Body of pancreas (tissue), 4 donors: ENCODE measurements around the gene MYH7B. TPM values are rescaled to one million over a fixed set of nuclear protein-coding genes. Genes with fewer than 3 reads are reported as not detected.

Experiments used
- ATAC-seq: fragments of 150-250 bp; one replicate; pipeline ENCODE4 v1.9.1; 2016
- DNase-seq, 4 donors: peaks; one replicate each; pipeline ENCODE4 v3.0.0-alpha.2; 2019
- H3K27ac ChIP-seq, 4 donors: fragments of 200-600 bp; sonication (generic); 1 replicate in 3 of 4; 2 replicates in 1 of 4; pipeline versions ENCODE4 v1.5.1 to v1.6.1; 2016 to 2019; ENCODE audit warnings: mild to moderate bottlenecking in 1 of 4, mixed read lengths in 1 of 4, moderate library complexity in 1 of 4
- H3K27me3 ChIP-seq, 2 donors: fragments of 200-600 bp; sonication (generic); one replicate each; pipeline ENCODE4 v1.6.0; 2016; ENCODE audit warnings: mild to moderate bottlenecking in 1 of 2
- H3K36me3 ChIP-seq, 2 donors: fragments of 200-600 bp; sonication (generic); replicated peaks in 1 of 2; 2 replicates each; pipeline ENCODE4 v1.5.1; 2016; ENCODE audit warnings: low read depth in 2 of 2; ENCODE audit not compliant: insufficient read depth in 1 of 2
- H3K4me1 ChIP-seq: fragments of 200-600 bp; sonication (generic); one replicate; pipeline ENCODE4 v1.6.0; 2016
- H3K4me3 ChIP-seq, 2 donors: fragments of 200-600 bp; sonication (generic); 1 replicate in 1 of 2; 2 replicates in 1 of 2; pipeline ENCODE4 v1.5.1; 2016 to 2019
- H3K9me3 ChIP-seq, 3 donors: fragments of 200-600 bp; sonication (generic); 1 replicate in 2 of 3; 2 replicates in 1 of 3; pipeline ENCODE4 v1.5.1; 2016
- POLR2A ChIP-seq, 3 donors: fragments of 450-650 bp; IDR thresholded peaks; one replicate each; pipeline ENCODE4 v1.6.1; 2016; ENCODE audit warnings: antibody characterized with exemption in 3 of 3, mild to moderate bottlenecking in 2 of 3
- WGBS, 2 donors: methylation state at CpG; one replicate each; pipeline ENCODE4 v1.1.5; 2017; 5-methylcytosine and 5-hydroxymethylcytosine counted together
- intact Hi-C: fragments of 100-400 bp; cut with DNase I; formaldehyde crosslinking; loops from one replicate; pipeline ENCODE4 v1.15.1; 2023
- total RNA-seq, 2 donors: library from RNA; depleted of rRNA; stranded (reverse); fragments of >200 nt; gene quantifications; one replicate each; pipeline ENCODE4 v1.1.0, GENCODE V29; 2016
- TF ChIP-seq, protein P1 (sequence below), 7 experiments: fragments of 450-650 bp in 4 of 7; fragments of 200-600 bp in 3 of 7; sonication (generic) in 3 of 7; IDR thresholded peaks; one replicate each; pipeline ENCODE4 v1.5.1; 2016 to 2019; ENCODE audit warnings: antibody characterized with exemption in 7 of 7

The MYH7B gene
- total RNA-seq, 2 donors from 2014 or later, result 0.52 to 1.3 TPM

DNA sequence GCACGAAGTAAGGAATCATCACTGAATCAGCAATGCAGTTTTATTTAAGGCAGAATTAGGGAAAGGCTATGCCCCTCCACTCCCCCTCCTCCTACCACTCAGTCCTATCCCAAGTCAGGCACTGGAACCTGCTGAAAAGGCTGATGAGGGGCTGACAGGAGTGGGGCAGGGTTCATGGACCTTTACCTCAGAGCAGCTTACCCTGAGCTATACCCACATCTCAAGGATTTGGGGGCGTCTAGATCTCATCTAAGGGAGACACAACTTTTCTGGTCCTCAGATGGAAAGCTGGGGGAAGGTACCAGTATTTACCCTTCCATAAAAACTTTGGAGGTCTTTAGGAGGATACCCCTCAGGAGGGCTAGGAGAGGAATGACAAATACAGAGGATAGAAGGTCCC is 27.3 kb upstream of the MYH7B start:
- DNase-seq, result no peak
- WGBS, 2 donors, result 80 to 86% methylated on average over 2 of the region's 2 CpGs
- no peaks in the 10 kb centered on the region for H3K27me3 ChIP-seq
- H3K4me1 ChIP-seq, result peaks cover under 1% of the 10 kb centered on the region
- peaks cover 0 to 4% of the 10 kb centered on the region in 2 donors for H3K36me3 ChIP-seq
- TF ChIP-seq, protein P1, sequence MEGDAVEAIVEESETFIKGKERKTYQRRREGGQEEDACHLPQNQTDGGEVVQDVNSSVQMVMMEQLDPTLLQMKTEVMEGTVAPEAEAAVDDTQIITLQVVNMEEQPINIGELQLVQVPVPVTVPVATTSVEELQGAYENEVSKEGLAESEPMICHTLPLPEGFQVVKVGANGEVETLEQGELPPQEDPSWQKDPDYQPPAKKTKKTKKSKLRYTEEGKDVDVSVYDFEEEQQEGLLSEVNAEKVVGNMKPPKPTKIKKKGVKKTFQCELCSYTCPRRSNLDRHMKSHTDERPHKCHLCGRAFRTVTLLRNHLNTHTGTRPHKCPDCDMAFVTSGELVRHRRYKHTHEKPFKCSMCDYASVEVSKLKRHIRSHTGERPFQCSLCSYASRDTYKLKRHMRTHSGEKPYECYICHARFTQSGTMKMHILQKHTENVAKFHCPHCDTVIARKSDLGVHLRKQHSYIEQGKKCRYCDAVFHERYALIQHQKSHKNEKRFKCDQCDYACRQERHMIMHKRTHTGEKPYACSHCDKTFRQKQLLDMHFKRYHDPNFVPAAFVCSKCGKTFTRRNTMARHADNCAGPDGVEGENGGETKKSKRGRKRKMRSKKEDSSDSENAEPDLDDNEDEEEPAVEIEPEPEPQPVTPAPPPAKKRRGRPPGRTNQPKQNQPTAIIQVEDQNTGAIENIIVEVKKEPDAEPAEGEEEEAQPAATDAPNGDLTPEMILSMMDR (IDR thresholded peaks at IDR 0.05), result no peak
- no peak for TF ChIP-seq POLR2A (IDR thresholded peaks at IDR 0.05)
- ATAC-seq, result no peak
- H3K27ac ChIP-seq, result no peak overlapping the region
- H3K4me3 ChIP-seq, result no peak overlapping the region
- no peaks in the 10 kb centered on the region for H3K9me3 ChIP-seq
- intact Hi-C loops, result no loop called here

DNA sequence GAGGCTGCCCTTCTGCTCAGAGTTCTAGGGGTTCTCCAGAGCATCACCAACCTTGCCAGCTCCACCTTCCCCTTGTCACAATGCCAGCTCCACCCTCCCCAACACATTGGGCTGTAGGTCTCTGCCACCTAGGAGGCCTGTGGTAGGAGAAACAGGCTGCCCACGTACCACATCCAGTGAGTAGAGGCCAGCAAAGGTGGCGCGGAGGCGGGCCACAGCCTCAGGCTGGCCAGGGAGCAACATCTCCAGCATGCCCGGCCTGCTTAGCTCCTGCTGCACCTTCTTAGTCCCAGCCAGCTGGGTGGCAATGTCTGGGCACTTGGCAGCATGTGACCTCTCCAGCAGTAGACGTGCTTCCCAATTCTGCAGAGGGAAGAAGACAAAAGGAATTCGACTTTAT is 23.9 kb upstream of the MYH7B start:
- intact Hi-C loops, result no loop called here
- TF ChIP-seq, protein P1 (IDR thresholded peaks at IDR 0.05), result no peak
- TF ChIP-seq POLR2A (IDR thresholded peaks at IDR 0.05), result no peak
- Histone ChIP-seq H3K4me3 (no peak overlapping the region), H3K36me3 (peaks cover 0 to 1% of the 10 kb centered on the region in 2 donors), H3K27me3 (no peaks in the 10 kb centered on the region), H3K27ac (no peak overlapping the region), H3K9me3 (no peaks in the 10 kb centered on the region), H3K4me1 (peaks cover 14% of the 10 kb centered on the region)
- 82 to 87% methylated on average over 3 to 7 of the region's 7 CpGs for WGBS, 2 donors
- ATAC-seq, result no peak
- DNase-seq, result no peak

DNA sequence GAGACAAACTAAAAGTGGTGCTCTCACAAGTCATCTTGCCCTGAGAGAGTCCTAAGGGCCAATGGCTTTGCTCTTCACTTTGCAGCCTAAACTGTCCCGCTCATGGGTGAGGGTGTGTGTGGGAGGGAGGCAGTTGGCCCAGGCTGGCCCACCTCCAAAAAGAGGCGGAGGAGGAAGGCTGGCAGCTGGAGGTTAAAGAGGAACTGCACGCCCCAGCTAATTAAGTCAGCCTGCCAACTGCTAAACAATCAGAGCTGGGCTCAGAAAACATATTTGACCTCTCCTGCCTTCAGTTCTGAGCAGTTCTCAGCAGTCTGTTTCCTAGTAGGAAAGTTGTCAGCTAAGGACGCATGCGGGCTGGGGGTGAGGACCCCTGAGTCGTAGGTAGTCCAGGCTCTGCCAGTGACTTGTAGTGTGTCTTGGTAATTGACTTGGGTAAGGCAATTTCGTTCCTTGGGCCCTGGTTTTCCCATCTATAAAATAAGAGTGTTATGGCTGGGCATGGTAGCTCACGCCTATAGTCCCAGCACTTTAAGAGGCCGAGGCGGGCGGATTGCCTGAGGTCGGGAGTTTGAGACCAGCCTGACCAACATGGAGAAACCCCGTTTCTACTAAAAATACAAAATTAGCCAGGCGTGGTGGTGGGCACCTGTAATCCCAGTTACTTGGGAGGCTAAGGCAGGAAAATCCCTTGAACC is 17.1 kb upstream of the MYH7B start:
- H3K27ac ChIP-seq, result peak overlapping the region in 2 of 4 donors; percentile 34 to 68

DNA sequence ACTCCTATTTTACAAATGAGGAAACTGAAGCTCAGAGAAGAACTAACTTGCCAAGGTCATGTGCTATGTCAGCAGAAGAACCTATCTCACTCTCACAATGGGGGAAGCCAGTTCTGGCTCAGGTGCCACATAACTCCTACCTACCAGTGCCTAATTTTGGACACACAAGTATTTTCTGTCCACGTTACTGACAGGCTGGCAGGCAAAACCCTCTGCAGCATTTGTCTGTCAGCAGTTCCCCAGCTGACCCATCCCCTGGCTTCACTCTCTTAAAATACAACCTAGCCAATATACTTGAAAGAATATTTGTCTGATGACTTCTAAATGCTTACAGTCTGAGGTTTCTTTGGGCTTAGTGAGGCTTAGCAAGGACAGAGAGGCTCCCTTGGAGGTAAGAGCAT is 15.6 kb upstream of the MYH7B start:
- no peak for ATAC-seq
- no peaks in the 10 kb centered on the region for H3K36me3 ChIP-seq
- peaks cover 27% of the 10 kb centered on the region for H3K4me1 ChIP-seq
- H3K27me3 ChIP-seq, result no peaks in the 10 kb centered on the region
- intact Hi-C loops, result no loop called here
- no peak for DNase-seq
- no peak overlapping the region for H3K4me3 ChIP-seq
- WGBS, 2 donors, result 70 to 88% methylated on average over 1 of the region's 1 CpG
- TF ChIP-seq, protein P1 (IDR thresholded peaks at IDR 0.05), result no peak
- no peak for TF ChIP-seq POLR2A (IDR thresholded peaks at IDR 0.05)
- H3K27ac ChIP-seq, result no peak overlapping the region
- H3K9me3 ChIP-seq, result no peaks in the 10 kb centered on the region

More for the DNA sequence above, 17.1 kb upstream of the MYH7B start:
- Histone ChIP-seq H3K4me3 (no peak overlapping the region), H3K36me3 (no peaks in the 10 kb centered on the region), H3K9me3 (no peaks in the 10 kb centered on the region), H3K27me3 (no peaks in the 10 kb centered on the region), H3K4me1 (peaks cover 27% of the 10 kb centered on the region)
- intact Hi-C loops, result no loop called here
- 56 to 68% methylated on average over 14 of the region's 14 CpGs for WGBS, 2 donors
- peak; percentile 45 to 76 (median 74) for DNase-seq
- peak; percentile 73 for ATAC-seq
- TF ChIP-seq, protein P1 (IDR thresholded peaks at IDR 0.05), result no peak
- TF ChIP-seq POLR2A (IDR thresholded peaks at IDR 0.05), result no peak

DNA sequence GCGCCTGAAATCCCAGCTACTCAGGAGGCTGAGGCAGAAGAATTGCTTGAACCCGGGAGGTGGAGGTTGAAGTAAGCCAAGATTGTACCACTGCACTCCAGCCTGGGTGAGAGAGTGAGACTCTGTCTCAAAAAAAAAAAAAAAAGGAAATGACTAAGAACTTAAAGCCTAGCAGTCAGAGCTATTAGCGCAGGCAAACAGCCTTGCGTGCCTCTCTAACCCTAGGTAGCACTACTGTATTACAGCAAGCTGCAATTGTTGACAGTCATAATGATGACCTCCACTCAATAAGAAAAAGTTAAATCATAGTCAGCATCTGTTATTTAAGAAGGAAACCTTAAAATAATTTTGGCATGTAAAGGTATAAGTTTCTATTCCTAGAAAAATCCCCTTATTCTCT is 14.4 kb upstream of the MYH7B start:
- Histone ChIP-seq H3K9me3 (no peaks in the 10 kb centered on the region), H3K4me3 (no peak overlapping the region), H3K27ac (no peak overlapping the region), H3K27me3 (no peaks in the 10 kb centered on the region), H3K4me1 (peaks cover 18% of the 10 kb centered on the region), H3K36me3 (no peaks in the 10 kb centered on the region)
- intact Hi-C loops, result no loop called here
- TF ChIP-seq, protein P1 (IDR thresholded peaks at IDR 0.05), result no peak
- TF ChIP-seq POLR2A (IDR thresholded peaks at IDR 0.05), result no peak
- ATAC-seq (no peak), DNase-seq (no peak)
- 88 to 90% methylated on average over 4 of the region's 4 CpGs for WGBS, 2 donors
